Midbrain (tissue), 1 donor: ENCODE measurements around the gene DNMT1.
"Not testable (repeated sequence)": the region's sequence is repeated elsewhere in the genome, so short reads cannot be mapped to it uniquely, and the experiment has no call there.

ENCODE experiments used
- DNase-seq: peaks from one replicate; lab custom pipeline; 2025; lab: John Stamatoyannopoulos, UW

DNMT1 gene

GRCh38 chr19:10182076-10182475, 12.7 kb downstream of the DNMT1 start:
- no peak for DNase-seq

- no peak for DNase-seq
Observed at GRCh38 chr19:10180459-10180858, 14.3 kb downstream of the DNMT1 start.

- DNase-seq, result not testable (repeated sequence)
Observed at GRCh38 chr19:10180024-10180423, 14.7 kb downstream of the DNMT1 start.

- no peak for DNase-seq
Observed at GRCh38 chr19:10173527-10173926, 21.2 kb downstream of the DNMT1 start.

- no peak for DNase-seq
Observed at GRCh38 chr19:10168386-10168948, 26.3 kb downstream of the DNMT1 start.

GRCh38 chr19:10167459-10167858, 27.3 kb downstream of the DNMT1 start:
- no peak for DNase-seq

- not testable (repeated sequence) for DNase-seq
Observed at GRCh38 chr19:10166501-10166900, 28.3 kb downstream of the DNMT1 start.

GRCh38 chr19:10166046-10166445, 28.7 kb downstream of the DNMT1 start:
- DNase-seq, result no peak

GRCh38 chr19:10163536-10163935, 31.2 kb downstream of the DNMT1 start:
- no peak for DNase-seq

GRCh38 chr19:10159610-10160009, 35.1 kb downstream of the DNMT1 start:
- DNase-seq, result no peak

GRCh38 chr19:10158485-10158884, 36.3 kb downstream of the DNMT1 start:
- DNase-seq, result no peak

GRCh38 chr19:10158071-10158470, 36.7 kb downstream of the DNMT1 start:
- DNase-seq, result no peak

- no peak for DNase-seq
Observed at GRCh38 chr19:10155839-10156238, 38.9 kb downstream of the DNMT1 start.

GRCh38 chr19:10152100-10152499, 42.7 kb downstream of the DNMT1 start:
- DNase-seq, result no peak

- DNase-seq, result no peak
Observed at GRCh38 chr19:10151521-10151920, 43.2 kb downstream of the DNMT1 start.

- no peak for DNase-seq
Observed at GRCh38 chr19:10149427-10149826, 45.3 kb downstream of the DNMT1 start.

- DNase-seq, result no peak
Observed at GRCh38 chr19:10146142-10146541, 48.6 kb downstream of the DNMT1 start.

GRCh38 chr19:10145031-10145430, 49.7 kb downstream of the DNMT1 start:
- no peak for DNase-seq

- no peak for DNase-seq
Observed at GRCh38 chr19:10144361-10144760, 50.4 kb downstream of the DNMT1 start.

GRCh38 chr19:10143681-10144080, 51.1 kb downstream of the DNMT1 start:
- DNase-seq, result no peak

GRCh38 chr19:10142701-10143375, 51.9 kb downstream of the DNMT1 start:
- DNase-seq, result no peak

- DNase-seq, result no peak
Observed at GRCh38 chr19:10141973-10142372, 52.8 kb downstream of the DNMT1 start.

- DNase-seq, result no peak
Observed at GRCh38 chr19:10141479-10141878, 53.3 kb downstream of the DNMT1 start.

- no peak for DNase-seq
Observed at GRCh38 chr19:10139952-10140351, 54.8 kb downstream of the DNMT1 start.
